PFSK-1 (cell line): Measurements from ENCODE around the gene SH3GLB1.

ENCODE experiments used
- FOXP2 ChIP-seq: optimal IDR thresholded peaks from 2 replicates; pipeline ENCODE3; 2011; ENCODE audit warnings: borderline replicate concordance, control low read depth, inconsistent platforms; ENCODE audit not compliant: insufficient read depth; ENCODE audit errors: extremely low read length, extremely low read depth
- POLR2AphosphoS5 ChIP-seq: IDR thresholded peaks from 2 replicates; pipeline ENCODE4 v1.6.1; 2012; ENCODE audit warnings: low read depth, mild to moderate bottlenecking, control low read depth, low read length, moderate library complexity
- REST ChIP-seq, 2 experiments: IDR thresholded peaks; 2 replicates each; pipeline versions ENCODE4 v1.6.1 to v1.8.0; 2011 to 2012; ENCODE audit warnings: low read depth in 2 of 2, low read length in 2 of 2, control low read depth in 1 of 2, inconsistent platforms in 1 of 2, mild to moderate bottlenecking in 1 of 2, moderate library complexity in 1 of 2; ENCODE audit not compliant: insufficient read depth in 1 of 2
- SIN3A ChIP-seq: IDR thresholded peaks from 2 replicates; pipeline ENCODE4 v1.6.1; 2012; ENCODE audit warnings: mild to moderate bottlenecking, low read length, moderate library complexity, borderline replicate concordance; ENCODE audit not compliant: insufficient read depth
- TAF1 ChIP-seq: IDR thresholded peaks from 2 replicates; pipeline ENCODE4 v1.6.1; 2012; ENCODE audit warnings: low read length, control low read depth, borderline replicate concordance; ENCODE audit not compliant: insufficient read depth

DNA sequence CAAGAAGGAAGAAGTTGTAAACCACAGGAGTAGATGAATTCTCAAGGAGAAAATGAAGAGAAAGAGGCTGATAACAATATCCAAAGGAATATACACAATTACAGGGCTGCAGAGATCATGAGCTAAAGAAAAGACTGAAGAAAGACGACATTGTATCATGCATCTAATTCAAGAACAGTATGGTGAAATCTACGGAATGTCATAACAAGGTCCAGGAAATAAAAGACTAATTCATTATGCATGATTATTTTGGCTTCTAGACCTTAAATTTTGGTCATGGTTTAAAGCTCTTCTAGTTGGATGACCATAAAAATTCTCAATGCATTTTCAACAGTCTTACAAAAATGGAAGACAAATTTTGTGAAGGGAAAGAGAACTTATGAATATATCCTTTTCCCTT, 71.7 kb downstream of the SH3GLB1 start:
- TF ChIP-seq POLR2AphosphoS5 = no peak
- TF ChIP-seq TAF1 = no peak
- no peak for TF ChIP-seq SIN3A
- TF ChIP-seq REST (IDR thresholded peaks at IDR 0.05; ENCODE audit: insufficient read depth in 1 of 2, low read depth in 2 of 2, low read length in 2 of 2) = no peak
- TF ChIP-seq FOXP2 = no peak
